HG03135 (cell line): ENCODE results near the gene LGALSL.
"Not testable (repeated sequence)": the region's sequence is repeated elsewhere in the genome, so short reads cannot be mapped to it uniquely, and the experiment has no call there.

Source experiments
- ATAC-seq: cut with Tn5 transposase; IDR thresholded peaks from one replicate; pipeline ENCODE4 v1.9.1; 2021; ENCODE audit warnings: mild to moderate bottlenecking, moderate library complexity; ENCODE audit not compliant: unreplicated experiment

LGALSL gene

DNA sequence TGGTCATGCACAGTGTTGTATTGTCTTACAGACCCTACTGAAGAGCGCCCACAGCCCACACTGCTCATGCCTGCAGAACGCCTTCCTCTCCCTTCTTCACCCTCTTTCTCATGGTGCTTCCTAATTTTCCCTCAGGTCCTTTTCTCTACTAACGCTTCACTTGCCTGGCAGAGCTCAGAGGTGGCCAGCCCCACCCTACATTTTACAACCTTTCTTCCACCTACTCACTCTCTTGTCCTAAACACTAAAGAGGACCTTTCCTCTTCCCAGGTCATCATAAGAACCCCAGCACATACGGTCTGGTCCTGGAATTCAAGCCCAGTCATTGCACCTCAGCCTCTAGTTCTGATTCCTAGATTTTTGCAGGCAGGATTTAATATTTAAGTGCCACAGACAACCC lies 11.7 kb upstream of the LGALSL start:
- ATAC-seq: no peak

DNA sequence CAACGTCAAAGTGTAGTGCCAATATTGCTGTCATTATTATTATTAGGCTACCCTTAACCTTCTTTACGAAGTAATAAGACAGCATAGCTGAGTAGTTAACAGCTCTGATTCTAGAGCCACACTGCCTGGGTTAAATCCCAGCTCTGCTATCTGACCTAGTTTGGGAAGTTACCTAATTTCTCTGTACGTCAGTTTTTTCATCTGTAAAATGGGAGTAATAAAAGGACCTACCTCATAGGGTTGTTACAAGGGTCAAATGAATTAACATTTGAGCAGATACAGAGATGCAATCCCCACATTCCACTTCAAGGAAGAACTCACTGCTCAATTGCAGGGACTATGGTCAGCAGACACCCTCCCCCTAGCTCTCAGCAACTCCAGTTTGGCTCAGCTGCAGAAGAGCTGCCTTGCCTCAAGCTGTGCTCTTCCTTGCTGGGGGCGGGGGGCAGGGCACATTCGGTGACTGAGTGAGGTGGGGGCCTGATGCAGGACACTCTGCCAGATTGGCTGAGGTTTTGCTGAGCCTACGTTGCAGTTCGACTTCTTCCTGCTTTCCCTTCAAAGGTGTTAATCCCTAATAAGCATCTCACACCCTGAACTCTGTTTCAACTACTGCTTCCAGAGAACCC lies 11.0 kb upstream of the LGALSL start:
- no peak for ATAC-seq

DNA sequence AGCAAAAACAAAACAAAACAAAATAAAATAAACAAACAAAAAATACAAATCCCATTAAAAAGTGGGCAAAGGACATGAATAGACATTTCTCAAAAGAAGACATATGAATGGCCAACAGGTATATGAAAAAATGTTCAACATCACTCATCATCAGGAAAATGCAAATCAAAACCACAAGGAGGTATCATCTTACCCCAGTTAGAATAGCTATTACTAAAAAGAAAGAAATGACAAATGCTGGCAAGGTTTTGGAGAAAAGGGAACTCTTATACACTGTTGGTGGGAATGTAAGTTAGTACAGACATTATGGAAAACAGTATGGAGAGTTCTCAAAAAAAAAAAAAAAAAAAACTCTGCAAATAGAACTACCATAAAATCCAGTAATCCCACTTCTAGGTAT lies 8.0 kb upstream of the LGALSL start:
- ATAC-seq: not testable (repeated sequence)

DNA sequence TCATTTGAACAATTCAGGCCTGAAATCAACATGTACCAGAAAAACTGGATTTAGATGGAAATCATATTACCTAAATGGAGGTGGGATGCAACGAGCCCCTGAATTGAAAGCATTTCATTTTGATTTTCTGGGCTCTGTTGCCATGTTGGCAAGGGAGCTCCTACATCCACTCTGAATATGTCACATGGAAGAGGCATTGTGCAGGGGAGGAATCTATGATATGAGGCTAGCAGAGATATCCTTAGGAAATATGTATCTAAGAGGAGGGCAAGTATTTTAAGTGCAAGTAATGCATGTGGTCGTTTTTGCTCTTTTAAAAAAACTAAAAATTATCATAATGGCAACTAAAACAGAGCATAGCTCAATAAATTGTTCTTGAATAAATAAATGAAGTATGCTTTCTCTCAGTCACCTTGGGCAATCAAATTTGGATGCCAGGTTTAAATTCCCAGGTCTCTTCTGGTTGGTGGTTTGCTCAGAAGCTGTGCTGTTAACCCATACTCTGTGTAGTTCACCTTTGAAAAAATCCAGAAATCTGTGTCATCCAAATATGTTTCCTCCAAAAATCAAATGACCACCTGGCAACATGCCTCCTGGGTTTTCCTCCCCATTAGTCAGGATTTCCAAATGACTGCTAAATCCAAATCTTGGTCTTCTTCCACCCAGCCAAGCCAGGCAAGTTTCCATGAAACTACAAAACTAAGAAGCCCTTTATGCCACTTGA lies 6.5 kb upstream of the LGALSL start:
- no peak for ATAC-seq

DNA sequence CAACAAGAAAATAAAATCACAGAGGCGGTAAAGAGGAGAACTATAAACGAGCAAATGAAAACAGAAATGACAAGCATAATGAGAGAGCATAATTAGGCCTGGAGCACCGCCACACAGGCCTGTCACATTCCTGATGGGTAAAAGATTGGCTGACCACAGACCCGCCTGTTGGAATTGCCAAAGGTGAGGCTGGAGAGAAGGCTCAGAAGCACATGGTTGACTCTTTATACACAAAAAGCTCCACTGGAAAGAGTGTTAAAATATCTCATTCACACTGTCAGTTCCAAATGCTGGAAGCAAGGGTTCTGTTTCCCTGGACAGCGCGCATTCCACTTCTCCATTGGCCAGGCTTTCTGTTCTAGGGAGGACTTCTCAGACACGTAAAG lies 5.9 kb upstream of the LGALSL start:
- no peak for ATAC-seq

DNA sequence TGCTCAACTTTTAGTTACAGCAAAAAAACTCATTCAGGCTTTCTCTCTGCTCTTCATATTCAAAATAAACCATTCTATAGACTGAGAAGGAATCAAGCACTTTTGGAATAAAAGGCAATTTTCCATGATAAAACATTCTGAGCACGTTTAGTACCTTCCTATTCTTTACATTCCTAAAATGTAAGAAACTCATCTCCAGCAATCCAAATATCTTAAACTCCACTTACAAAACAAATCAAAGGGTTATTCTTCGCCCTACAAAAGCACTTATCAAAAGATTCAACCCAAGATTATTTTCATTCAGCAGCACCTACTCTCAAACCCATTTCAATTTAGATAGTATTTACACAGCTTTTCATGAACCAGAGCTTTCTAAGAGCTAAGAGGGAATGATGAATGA lies 2.9 kb upstream of the LGALSL start:
- no peak for ATAC-seq

DNA sequence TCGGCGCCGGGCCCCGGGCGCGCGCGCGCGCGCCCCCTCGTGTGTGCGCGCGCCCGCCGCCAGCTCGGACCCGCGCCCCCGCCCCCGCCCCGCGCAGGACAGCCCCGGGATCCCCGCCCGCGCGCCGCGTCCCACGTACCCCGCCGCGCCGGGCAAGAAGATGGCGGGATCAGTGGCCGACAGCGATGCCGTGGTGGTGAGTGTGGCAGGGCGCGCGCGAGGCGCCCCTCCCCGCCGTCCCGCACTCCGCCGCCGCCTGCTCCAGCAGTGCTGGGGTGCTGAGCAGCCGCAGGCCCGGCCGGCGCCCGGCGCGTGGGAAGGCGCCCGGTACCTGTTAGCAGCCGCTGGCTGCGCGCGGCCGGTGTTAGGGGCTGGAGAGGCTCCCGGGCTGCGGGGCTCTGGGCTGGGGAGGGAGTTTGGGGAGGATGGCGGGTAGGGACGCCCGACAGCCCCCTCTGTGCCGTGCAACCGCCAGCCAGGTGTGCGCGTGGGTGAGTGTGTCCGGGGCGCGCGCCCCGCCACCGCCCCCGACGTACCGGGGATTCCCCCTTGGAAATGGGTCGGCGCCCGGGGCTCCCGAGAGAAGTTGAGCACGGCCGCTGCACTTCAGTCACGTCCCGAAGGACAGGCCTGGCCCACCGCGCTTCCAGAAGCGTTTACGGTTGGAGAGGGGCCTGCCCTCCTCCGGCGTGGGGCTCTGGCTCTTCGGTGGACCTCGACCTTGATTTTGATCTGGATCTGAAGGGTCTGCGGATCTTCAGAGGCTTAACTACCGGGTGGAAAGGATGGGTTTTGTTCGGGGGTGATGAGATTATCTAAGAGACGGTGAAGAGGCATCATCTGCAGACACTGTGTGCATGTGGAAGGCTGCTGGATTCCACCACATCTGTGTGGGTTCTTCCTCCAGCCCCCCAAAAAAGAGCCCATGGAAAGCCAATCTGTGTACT lies 697 bp downstream of the LGALSL start:
- ATAC-seq: peak; percentile 57

DNA sequence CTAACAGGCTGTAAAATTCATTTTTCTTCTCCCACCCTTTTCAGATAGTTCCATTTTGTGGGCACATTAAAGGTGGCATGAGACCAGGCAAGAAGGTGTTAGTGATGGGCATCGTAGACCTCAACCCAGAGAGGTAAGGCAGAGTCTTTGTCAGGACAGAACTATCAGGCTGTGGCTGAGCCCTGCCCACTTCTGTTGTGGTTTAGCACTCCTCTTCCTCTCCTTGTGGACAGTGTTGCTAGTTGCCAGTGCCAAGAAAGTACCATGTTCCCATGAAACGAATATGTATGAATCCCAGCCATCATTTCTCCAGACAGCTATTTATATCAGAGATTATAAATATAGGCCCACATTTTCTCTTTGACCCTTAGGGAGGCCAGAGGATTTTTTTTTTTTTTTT lies 1.6 kb downstream of the LGALSL start:
- no peak for ATAC-seq

DNA sequence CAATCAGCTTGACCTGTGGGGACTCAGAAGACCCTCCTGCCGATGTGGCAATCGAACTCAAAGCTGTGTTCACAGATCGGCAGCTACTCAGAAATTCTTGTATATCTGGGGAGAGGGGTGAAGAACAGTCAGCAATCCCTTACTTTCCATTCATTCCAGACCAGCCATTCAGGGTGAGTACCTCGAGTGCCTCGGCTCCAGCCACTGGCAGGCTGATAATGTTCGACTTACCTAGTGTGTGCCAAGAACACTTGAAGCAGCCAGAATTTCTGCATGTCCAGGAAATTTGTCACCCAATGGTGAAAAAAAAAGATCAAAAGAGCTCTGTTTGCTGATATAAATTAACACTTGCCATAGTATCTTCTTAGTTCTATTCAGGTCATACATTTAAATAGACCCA lies 2.3 kb downstream of the LGALSL start:
- ATAC-seq: no peak

DNA sequence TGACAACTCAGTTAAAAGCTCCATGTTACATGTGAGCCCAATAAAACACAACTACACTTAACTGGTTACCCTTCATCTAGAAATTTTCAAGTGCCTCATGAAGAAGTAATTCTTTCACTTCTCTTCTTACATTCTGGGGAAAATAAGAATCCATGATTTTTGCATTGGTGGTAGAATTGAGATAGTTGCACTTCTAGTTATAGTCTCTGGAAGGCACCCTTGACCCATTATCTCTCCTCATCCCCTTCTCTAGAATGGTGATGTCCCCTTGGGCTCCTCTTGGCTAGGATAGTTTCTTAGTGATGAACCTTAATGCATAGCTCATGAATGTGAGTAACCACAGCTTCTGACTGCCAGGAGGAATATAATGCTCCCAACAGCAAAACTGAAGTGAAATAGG lies 3.6 kb downstream of the LGALSL start:
- ATAC-seq: no peak

DNA sequence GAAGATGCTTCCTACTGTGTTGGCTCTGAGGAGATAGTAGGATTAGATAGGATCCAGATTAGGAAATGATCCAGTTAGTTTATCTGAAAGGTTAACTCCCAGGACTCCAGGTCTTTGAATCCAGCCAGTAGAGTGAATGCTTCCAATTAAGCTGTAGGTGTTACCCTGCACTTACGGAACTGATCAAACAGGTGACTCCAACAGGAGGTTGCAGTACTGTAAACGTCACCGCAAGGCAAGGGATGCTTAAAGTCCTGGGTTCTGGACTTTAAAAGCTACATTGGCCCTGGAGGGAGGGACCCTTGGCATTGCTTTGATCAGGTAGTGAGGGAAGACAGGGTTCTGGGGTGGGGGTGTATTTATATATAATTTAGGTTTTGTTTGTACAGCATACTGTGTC lies 5.6 kb downstream of the LGALSL start:
- no peak for ATAC-seq

DNA sequence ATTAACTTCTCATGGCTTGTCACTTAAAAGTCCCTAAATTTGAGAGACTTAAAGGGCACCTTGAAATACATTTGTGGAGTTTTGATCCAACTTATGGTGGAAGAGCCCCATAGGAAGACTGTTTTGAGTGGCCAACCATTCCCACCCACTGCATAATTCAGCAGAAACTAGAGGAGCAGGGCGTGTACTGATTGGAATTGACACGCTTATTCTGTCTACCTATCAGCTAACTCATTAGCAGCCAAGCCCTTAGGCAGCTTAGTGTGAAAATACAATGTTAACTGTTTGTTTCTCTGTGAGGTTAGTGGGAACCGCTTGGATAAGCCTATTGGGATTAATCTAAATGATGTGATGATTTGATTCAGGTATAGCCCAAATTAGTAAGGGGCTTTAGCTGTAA lies 6.4 kb downstream of the LGALSL start:
- ATAC-seq: no peak

DNA sequence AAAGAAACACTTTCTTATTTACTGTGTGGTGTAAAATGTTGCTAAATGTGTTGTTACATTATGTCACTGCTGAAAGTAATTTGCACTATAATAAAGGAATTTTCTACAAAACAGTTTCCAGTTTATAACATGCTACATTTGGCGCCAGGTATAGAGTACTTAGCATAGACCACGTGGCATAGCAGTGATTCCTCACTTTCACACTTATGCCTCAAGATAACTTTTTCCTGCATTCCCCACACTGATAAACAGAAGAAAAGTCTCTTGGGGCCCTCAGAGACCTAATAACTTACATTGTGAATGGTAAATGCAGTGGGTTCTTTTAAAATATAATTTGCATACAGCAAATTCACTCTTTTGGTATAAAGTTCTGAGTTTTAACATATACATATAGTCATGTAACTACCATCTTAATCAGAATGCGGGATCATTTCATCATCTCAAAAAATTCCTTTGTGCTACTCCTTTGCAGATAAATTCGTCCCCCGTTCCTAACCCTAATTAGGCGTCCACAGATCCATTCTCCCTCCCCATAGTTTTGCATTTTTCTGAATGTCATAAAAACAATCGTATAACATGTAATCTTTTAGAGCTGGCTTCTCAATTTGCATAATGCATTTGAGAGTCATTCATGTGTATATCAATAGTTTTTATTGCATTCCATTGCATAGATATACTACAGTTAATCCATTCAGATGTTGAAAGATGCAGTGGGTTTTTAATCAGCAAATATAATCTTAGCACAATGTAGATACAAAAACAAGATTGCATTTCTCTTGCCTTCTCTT lies 7.5 kb downstream of the LGALSL start:
- ATAC-seq: no peak

DNA sequence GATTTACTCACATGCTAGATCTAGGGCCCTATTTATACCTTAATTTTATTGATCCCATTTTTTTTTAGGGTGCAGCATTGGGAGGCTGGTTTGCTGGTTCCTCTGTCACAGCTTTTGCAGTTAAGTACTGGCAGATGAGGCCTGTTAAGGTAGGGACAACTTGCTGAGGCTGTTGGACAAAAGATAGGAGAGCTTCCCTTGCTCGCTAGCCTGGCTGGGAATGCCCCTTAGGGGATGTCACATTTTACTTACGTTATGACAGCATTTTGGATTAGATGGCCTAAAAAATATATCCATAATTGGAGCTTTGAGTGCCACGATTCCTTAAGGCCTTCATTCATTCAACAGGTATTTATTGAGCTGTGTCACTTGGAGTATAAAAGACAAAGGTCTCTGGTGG lies 8.2 kb downstream of the LGALSL start:
- no peak for ATAC-seq

DNA sequence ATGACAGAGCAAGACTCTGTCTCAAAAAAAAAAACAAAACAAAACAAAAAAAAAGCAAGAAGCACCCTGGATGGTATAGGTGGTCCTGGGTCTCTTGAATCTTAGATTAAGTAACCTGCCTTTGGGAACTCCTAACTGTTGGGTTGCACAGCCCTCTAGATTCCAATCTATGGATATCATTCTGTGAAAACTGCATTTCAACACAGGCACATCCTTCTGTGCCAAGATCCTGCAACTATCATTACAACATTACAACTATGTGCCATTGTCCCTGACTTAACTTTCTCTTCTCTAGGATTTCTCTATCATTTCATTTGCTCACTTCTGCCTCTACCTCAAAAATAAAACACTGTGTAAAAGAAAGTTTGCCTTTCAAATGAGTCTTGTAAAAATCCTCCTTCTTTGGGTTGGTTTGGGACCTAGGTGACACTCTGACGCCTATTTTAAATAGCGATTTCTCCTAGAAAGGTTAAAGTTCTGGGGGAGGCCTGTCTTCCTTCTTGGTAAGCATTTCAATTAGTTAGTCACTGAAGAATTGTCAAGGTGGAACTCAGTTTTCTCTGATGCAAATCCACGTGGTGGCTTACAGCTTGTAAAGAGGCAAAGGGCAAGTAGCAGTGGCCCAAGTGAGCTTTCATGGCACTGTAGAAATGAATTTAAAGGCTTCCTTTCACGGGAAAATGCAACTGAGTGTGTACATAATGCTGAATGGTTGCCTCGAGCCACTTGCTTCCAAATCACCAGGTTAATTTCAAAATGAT lies 9.2 kb downstream of the LGALSL start:
- no peak for ATAC-seq

DNA sequence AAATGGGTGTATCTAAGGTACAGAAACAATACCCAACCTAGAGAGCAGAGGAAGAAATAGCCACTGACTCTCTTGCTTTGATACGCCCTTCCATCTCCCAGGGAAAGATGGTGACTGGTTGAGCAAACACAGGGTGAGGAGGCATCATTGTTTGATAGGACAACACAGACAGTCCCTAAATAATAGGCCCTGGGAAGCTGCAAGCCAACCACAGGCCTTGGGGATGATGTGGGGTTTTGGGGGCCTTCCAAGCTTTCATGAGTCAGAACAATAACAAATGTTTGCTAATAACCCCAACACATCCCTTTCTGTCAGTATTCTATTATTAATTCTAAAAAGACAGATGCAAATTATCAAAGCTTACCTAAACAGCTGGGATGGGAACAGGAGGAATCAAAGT lies 9.8 kb downstream of the LGALSL start:
- ATAC-seq: no peak

DNA sequence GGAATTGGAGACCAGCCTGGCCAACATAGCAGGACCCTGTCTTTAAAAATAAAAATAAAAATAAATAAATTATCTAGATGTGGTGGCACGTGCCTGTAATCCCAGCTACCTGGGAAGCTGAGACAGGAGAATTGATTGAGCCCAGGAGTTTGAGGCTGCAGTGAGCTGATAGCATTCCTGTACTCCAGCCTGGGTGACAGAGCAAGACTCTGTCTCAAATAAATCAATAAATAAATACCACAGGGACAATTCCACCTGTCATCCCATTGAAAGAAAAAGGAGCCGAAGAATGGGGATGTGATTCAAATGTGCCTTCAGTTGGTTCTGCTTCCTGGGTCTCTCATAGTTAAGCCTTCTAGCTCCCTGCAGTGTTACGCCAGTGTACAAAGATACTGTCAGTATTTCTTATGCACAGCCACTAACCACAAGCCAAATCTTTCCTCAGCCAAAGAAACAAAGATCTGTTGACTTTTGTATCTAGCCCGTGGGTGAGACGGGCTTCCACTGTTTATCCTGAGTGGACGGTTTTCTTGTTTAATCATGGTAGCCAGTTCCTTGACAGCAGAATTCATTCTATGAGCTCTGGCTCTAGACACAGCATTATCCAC lies 12.6 kb downstream of the LGALSL start:
- no peak for ATAC-seq

DNA sequence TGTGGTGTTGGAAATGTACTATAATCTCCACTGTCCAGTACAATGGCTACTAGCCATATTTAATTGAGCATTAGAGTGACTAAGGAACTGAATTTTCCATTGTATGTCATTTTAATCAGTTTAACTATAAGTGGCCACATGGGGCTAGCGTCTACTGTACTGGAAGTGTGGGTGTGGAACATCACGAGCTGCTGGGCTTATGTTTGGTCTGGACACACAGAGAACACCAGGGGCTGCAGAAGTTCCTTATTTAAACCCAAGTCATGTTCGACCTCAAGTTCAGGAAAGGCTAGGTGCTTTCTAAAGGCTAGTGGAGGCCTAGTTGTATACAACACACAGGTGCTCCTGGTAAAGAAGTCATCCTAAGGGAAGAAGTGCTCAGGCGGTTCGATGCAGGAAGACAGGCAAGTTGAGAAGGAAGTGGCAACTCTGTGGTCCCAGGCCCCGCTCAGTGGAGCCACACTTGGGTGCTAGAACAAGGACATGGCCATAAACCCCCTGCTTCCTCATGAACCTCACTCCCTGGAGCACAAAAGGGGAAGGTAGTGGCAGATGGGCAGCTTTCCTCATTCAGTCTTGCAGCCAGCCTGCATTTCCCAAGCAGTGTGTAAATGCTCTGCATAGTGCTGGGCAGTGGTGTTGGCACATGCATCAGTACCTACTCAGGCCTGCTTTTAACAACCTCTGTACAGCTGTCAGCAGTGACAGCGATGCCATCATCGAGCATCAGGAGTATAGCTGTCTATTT lies 13.3 kb downstream of the LGALSL start:
- no peak for ATAC-seq

DNA sequence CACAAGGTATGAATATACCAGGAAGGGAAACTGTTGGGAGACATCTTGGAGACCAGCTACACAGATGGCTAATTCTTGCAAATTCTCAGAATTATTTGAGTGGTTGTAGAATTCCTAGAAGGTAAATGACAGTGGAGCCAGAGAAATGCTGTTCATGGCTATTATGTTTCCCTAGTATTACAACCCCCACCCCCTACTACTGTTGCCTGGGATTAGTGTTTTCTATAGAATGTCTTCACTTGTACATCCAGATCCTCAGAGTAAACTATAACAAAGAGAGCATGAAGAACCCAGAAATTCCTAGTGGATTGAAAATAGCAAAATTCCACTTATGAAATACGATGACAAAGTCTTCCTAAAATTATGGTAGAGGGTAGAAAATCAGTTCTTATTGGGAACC lies 15.3 kb downstream of the LGALSL start:
- ATAC-seq: no peak
